K562 (cell line): ENCODE measurements around the gene HK1. TPM values are rescaled to one million over a fixed set of nuclear protein-coding genes. Genes with fewer than 3 reads are reported as not detected.

Experiments used
- ATAC-seq: fragments of 200-7000 bp; cut with Tn5 transposase; 3 replicates; pipeline ENCODE4 v1.9.1; 2020; ENCODE audit warnings: moderate library complexity
- BruUV-seq: library from RNA; stranded (reverse); fragments of 400-500 nt; replicated peaks from 2 replicates; lab custom pipeline; 2021; lab: Mats Ljungman, UMichigan
- CTCF ChIA-PET: fragments of 300-600 bp; formaldehyde crosslinking; extraction: SDS; loops from one replicate; lab custom pipeline; 2021; ENCODE audit warnings: low intra/inter-chr PET ratio; lab: Yijun Ruan, JAX
- POLR2A ChIA-PET: fragments of 300-600, 350-650 bp; sonication (Branson Sonifier 250); formaldehyde crosslinking; extraction: SDS; loops from one replicate; lab custom pipeline; 2021; ENCODE audit warnings: antibody characterized with exemption, inconsistent platforms; lab: Yijun Ruan, JAX
- DNase-seq, 4 experiments: peaks; one replicate each; pipeline versions ENCODE4 v3.0.0 to v3.0.0-alpha.2; 2011 to 2018; ENCODE audit warnings: low spot score in 3 of 4, mixed read lengths in 3 of 4; ENCODE audit errors: extremely low read depth in 1 of 4
- FAIRE-seq: peaks from 2 replicates; lab custom pipeline; 2011; peaks lifted over from hg19 to GRCh38; lab: Jason Lieb, UNC
- H2AFZ ChIP-seq: 2 replicates; pipeline ENCODE4 v1.6.0; 2011; ENCODE audit warnings: low read depth, low read length, control low read depth, inconsistent platforms
- H3K27ac ChIP-seq: fragments of 200-600 bp; 3 replicates; pipeline ENCODE4 v1.8.0; 2011; ENCODE audit warnings: low read depth, mild to moderate bottlenecking, control low read depth, inconsistent platforms, low read length, moderate library complexity, mixed read lengths; ENCODE audit errors: extremely low read depth
- H3K27me3 ChIP-seq, 2 experiments: fragments of 300-600 bp in 1 of 2; 2 replicates in 1 of 2; 3 replicates in 1 of 2; pipeline versions ENCODE4 v1.6.0 to v1.8.0; 2011; ENCODE audit warnings: inconsistent platforms in 2 of 2, low read length in 2 of 2, mild to moderate bottlenecking in 1 of 2, mixed read lengths in 1 of 2, moderate library complexity in 1 of 2; ENCODE audit not compliant: control insufficient read depth in 2 of 2, insufficient read depth in 2 of 2
- H3K36me3 ChIP-seq: fragments of 300-600 bp; 3 replicates; pipeline ENCODE4 v1.8.0; 2011; ENCODE audit warnings: mild to moderate bottlenecking, low read length, inconsistent platforms; ENCODE audit not compliant: control insufficient read depth, insufficient read depth
- H3K4me1 ChIP-seq, 2 experiments: fragments of 200-600 bp in 1 of 2; replicated peaks in 1 of 2; 2 replicates in 1 of 2; 3 replicates in 1 of 2; pipeline versions ENCODE4 v1.5.1 to v1.8.0; 2011; ENCODE audit warnings: inconsistent platforms in 2 of 2, low read length in 2 of 2, mild to moderate bottlenecking in 1 of 2, mixed read lengths in 1 of 2, moderate library complexity in 1 of 2; ENCODE audit not compliant: control insufficient read depth in 2 of 2, insufficient read depth in 2 of 2
- H3K4me2 ChIP-seq: 2 replicates; pipeline ENCODE4 v1.6.1; 2011; ENCODE audit warnings: low read length, control low read depth, inconsistent platforms, mixed read lengths; ENCODE audit not compliant: insufficient read depth
- H3K4me3 ChIP-seq: fragments of 200-600 bp; sonication (generic), shearing (Covaris generic); 2 replicates; pipeline ENCODE4 v1.5.1; 2016; ENCODE audit warnings: control low read depth, inconsistent platforms
- H3K79me2 ChIP-seq: fragments of 200-600 bp; 3 replicates; pipeline ENCODE4 v1.8.0; 2011; ENCODE audit warnings: low read length, inconsistent platforms; ENCODE audit not compliant: control insufficient read depth, insufficient read depth
- H3K9ac ChIP-seq, 2 experiments: 2 replicates each; pipeline versions ENCODE4 v1.6.0 to v1.6.1; 2011; ENCODE audit warnings: low read depth in 2 of 2, low read length in 2 of 2, control low read depth in 1 of 2, inconsistent platforms in 1 of 2, mild to moderate bottlenecking in 1 of 2, mixed read lengths in 1 of 2; ENCODE audit not compliant: insufficient read depth in 1 of 2
- H3K9me1 ChIP-seq: one replicate; pipeline ENCODE4 v1.6.0; 2011; ENCODE audit warnings: inconsistent platforms, mild to moderate bottlenecking, low read length, moderate library complexity; ENCODE audit not compliant: control insufficient read depth, insufficient read depth
- H3K9me3 ChIP-seq: replicated peaks from 2 replicates; pipeline ENCODE4 v1.5.1; 2011; ENCODE audit warnings: low read depth, low read length, inconsistent platforms; ENCODE audit not compliant: control insufficient read depth, insufficient read depth
- H4K20me1 ChIP-seq: replicated peaks from 2 replicates; pipeline ENCODE4 v1.6.1; 2011; ENCODE audit warnings: low read length, inconsistent platforms, mixed read lengths; ENCODE audit not compliant: control insufficient read depth, insufficient read depth
- CREBBP ChIP-seq: IDR thresholded peaks from one replicate; pipeline ENCODE4 v1.6.1; 2012; ENCODE audit warnings: low read depth, mild to moderate bottlenecking, control low read depth, inconsistent platforms, low read length
- GABPA ChIP-seq: fragments of 200-800 bp; sonication (Bioruptor generic); conservative IDR thresholded peaks from 2 replicates; pipeline ENCODE4 v1.6.1; 2016; ENCODE audit warnings: low read depth, missing genetic modification characterization, missing compliant biosample characterization
- TBL1XR1 ChIP-seq, 2 experiments: IDR thresholded peaks; 2 replicates each; pipeline ENCODE4 v1.6.1; 2012; ENCODE audit warnings: improper control_type of control experiment in 2 of 2, low read length in 2 of 2, mild to moderate bottlenecking in 1 of 2
- XRCC3 ChIP-seq: fragments of 450-650 bp; IDR thresholded peaks from 2 replicates; pipeline ENCODE4 v1.6.1; 2017; ENCODE audit warnings: mild to moderate bottlenecking, moderate library complexity
- ZBTB1 ChIP-seq: sonication (generic); formaldehyde crosslinking; IDR thresholded peaks from 2 replicates; pipeline ENCODE4 v1.8.1; 2023; ENCODE audit warnings: missing genetic modification reagents, low read depth, mild to moderate bottlenecking, borderline replicate concordance
- WGBS: fragments of 100-300 bp; shearing (Covaris generic); methylation state at CpG from one replicate; pipeline ENCODE4 v1.1.6; 2016; ENCODE audit warnings: low coverage, mixed read lengths; ENCODE audit not compliant: insufficient coverage; ENCODE audit errors: missing lambda C conversion rate; 5-methylcytosine and 5-hydroxymethylcytosine counted together
- in situ Hi-C: fragments of 300-500 bp; cut with MboI; formaldehyde crosslinking; loops from 4 replicates; pipeline ENCODE4 v1.15.0; 2018; ENCODE audit warnings: inconsistent platforms, mixed read lengths
- intact Hi-C: fragments of 100-400 bp; cut with micrococcal nuclease; formaldehyde crosslinking; loops from 2 replicates; pipeline ENCODE4 v1.14.2; 2022
- polyA plus RNA-seq, 8 experiments: library from polyadenylated mRNA; depleted of rRNA in 4 of 8; stranded (reverse) in 5 of 8; unstranded in 3 of 8; fragments of >200 nt; fragmentation: Nextera tagmentation in 2 of 8; fragmentation: Illumina TruSeq in 1 of 8; extraction: Ambion mirVana in 2 of 8; extraction: Trizol in 1 of 8; gene quantifications; 2 replicates each; pipeline versions ENCODE4 v1.2.1 to v1.2.3, GENCODE V29; 2011 to 2014; ENCODE audit warnings: inconsistent platforms in 1 of 8, missing spikeins in 1 of 8
- total RNA-seq, 7 experiments: library from RNA; depleted of rRNA in 6 of 7; stranded (reverse); fragments of >200 nt in 6 of 7; fragmentation: Illumina TruSeq in 2 of 7; extraction: Trizol in 2 of 7; gene quantifications; 2 replicates each; pipeline versions ENCODE4 v1.2.1 to v1.2.3, GENCODE V29; 2011 to 2021; ENCODE audit warnings: low replicate concordance in 1 of 7
- TF ChIP-seq, protein P1 (sequence below): fragments of 450-650 bp; conservative IDR thresholded peaks from 2 replicates; pipeline ENCODE4 v1.6.1; 2016; ENCODE audit warnings: missing genetic modification characterization, low read depth, mild to moderate bottlenecking, control low read depth, missing compliant biosample characterization

The HK1 gene
- total and polyA plus RNA-seq, 9 of the 15 experiments (the other 6 are each of a cell fraction or from before 2014, with no cell fraction given): 29.2 to 444 (median 193) TPM

DNA sequence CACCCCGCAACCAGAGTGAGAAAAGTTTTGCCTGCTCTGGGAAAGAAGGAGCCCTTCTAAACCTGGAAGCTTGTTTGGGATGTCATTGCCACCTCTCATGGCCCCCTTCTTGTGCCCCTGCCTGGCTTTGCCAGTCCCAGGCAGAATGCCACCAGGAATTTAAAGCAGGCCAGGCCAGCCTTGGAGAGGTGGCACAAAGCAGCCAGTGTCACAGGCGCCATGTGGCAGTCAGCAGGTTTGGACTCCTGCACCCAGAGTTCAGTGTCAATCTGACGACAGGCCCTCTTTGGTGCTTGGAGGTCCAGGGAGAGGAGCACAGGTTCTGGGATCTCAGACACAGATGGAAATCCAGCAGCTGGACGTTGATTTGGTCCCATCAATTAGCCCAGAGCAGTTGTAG is 12.7 kb downstream of the HK1 start:
- H3K79me2 ChIP-seq: no peaks in the 10 kb centered on the region
- no peaks in the 10 kb centered on the region for H3K27me3 ChIP-seq
- FAIRE-seq (no peak), DNase-seq (no peak), ATAC-seq (no peak)
- no peaks in the 10 kb centered on the region for H3K36me3 ChIP-seq
- H3K4me2 ChIP-seq: no peak overlapping the region
- intact Hi-C loops (no loop called here), in situ Hi-C loops (no loop called here)
- BruUV-seq: no TSS peak
- peaks cover 10 to 13% of the 10 kb centered on the region in 2 experiments; a peak in 4 of 5 replicates for H3K4me1 ChIP-seq
- CTCF ChIA-PET: no interaction called here
- TF ChIP-seq, protein P1, sequence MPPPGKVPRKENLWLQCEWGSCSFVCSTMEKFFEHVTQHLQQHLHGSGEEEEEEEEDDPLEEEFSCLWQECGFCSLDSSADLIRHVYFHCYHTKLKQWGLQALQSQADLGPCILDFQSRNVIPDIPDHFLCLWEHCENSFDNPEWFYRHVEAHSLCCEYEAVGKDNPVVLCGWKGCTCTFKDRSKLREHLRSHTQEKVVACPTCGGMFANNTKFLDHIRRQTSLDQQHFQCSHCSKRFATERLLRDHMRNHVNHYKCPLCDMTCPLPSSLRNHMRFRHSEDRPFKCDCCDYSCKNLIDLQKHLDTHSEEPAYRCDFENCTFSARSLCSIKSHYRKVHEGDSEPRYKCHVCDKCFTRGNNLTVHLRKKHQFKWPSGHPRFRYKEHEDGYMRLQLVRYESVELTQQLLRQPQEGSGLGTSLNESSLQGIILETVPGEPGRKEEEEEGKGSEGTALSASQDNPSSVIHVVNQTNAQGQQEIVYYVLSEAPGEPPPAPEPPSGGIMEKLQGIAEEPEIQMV (tag): no peak
- TF ChIP-seq TBL1XR1 (IDR thresholded peaks at IDR 0.05; ENCODE audit: low read length in 2 of 2) (no peak), GABPA (tag) (no peak), ZBTB1 (CRISPR knock-in tag) (no peak), CREBBP (no peak), XRCC3 (no peak)
- H3K9ac ChIP-seq: 0 out of 4 replicates have a peak overlapping the region, but pooled peaks of 1 of the 2 experiments have one; percentile 11
- no peak overlapping the region for H2AFZ ChIP-seq
- no peak overlapping the region for H3K4me3 ChIP-seq
- H4K20me1 ChIP-seq: no peaks in the 10 kb centered on the region
- no peaks in the 10 kb centered on the region for H3K9me1 ChIP-seq
- no peak overlapping the region for H3K27ac ChIP-seq
- POLR2A ChIA-PET: interaction anchor here (0.6 to 2.0 kb wide), 3 partner anchors 8 to 14 kb away, joined by 4 to 9 read pairs (median 5); partner anchors contain the start of gene HK1
- 74% methylated on average over 4 of the region's 4 CpGs for WGBS
- no peaks in the 10 kb centered on the region for H3K9me3 ChIP-seq
